Measurements from ENCODE around the gene TUFT1.

Gene TUFT1

GRCh38 chr1:151620286-151620685, 80.2 kb downstream of the TUFT1 start:
- no peak for DNase-seq

DNA sequence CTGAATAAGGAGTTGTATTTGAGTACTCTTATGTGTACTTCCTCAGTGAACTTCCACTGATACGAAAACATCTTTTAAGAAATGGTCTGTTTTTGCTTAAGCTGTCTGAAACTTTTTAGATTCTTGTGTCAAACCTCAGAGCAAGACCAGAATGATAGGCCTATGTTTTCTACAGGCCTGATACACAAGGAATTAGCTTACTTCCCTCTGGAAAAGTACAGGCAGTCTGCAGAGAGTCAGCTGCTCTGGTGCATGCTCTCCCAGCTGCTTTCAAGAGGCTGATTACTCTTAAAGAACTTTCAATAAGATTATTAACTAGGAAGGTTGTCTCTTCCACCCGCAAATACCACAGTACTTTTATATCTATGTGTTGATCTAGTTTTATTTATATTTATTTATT, 81.2 kb downstream of the TUFT1 start:
- no peak for DNase-seq

GRCh38 chr1:151624783-151625182, 84.7 kb downstream of the TUFT1 start:
- no peak for DNase-seq

- DNase-seq = no peak
Measured at GRCh38 chr1:151626740-151627334, 86.7 kb downstream of the TUFT1 start.

DNA sequence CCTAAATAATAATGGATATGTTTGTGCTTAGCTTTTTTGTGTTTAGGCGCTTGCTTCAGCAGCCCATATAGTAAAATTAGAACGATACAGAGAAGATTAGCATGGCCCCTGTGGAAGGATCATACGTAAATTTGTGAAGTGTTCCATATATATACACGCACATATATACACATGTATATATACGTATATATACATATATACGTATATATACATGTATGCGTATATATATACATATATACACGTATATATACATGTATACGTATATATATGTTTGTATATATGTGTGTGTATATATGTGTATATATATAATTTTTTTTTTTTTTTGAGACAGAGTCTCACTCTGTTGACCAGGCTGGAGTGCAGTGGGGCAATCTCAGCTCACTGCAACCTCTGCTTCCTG, 89.2 kb downstream of the TUFT1 start:
- no peak for DNase-seq
